HL-60 (cell line): Measurements from ENCODE around the gene CTAGE1.

Experiments used
- TF ChIP-seq, protein P1 (sequence below): IDR thresholded peaks from 2 replicates; pipeline ENCODE4 v1.6.1; 2012; ENCODE audit warnings: low read depth; ENCODE audit not compliant: insufficient replicate concordance
- TF ChIP-seq, protein P2 (sequence below): IDR thresholded peaks from one replicate; pipeline ENCODE4 v1.5.1; 2011; ENCODE audit warnings: low read length, control low read depth, inconsistent platforms; ENCODE audit not compliant: insufficient read depth

DNA sequence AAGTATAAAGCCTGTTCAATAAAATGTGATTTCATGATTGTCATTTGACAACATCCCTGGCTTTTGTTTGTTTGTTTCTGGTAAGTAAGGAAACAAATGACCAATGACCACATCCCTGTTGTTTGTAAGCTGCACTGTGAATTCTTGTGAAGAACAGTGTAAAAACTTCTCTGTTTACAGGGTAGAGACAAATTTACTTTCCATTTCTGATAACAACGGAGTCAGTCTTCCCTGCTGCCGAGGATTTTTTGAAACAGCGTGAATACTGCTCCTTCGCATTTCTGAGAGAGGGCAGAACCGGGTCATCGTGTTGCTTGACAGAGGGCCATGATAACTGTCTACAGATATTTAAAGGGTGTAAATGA is 38.4 kb upstream of the CTAGE1 start:
- TF ChIP-seq, protein P1, sequence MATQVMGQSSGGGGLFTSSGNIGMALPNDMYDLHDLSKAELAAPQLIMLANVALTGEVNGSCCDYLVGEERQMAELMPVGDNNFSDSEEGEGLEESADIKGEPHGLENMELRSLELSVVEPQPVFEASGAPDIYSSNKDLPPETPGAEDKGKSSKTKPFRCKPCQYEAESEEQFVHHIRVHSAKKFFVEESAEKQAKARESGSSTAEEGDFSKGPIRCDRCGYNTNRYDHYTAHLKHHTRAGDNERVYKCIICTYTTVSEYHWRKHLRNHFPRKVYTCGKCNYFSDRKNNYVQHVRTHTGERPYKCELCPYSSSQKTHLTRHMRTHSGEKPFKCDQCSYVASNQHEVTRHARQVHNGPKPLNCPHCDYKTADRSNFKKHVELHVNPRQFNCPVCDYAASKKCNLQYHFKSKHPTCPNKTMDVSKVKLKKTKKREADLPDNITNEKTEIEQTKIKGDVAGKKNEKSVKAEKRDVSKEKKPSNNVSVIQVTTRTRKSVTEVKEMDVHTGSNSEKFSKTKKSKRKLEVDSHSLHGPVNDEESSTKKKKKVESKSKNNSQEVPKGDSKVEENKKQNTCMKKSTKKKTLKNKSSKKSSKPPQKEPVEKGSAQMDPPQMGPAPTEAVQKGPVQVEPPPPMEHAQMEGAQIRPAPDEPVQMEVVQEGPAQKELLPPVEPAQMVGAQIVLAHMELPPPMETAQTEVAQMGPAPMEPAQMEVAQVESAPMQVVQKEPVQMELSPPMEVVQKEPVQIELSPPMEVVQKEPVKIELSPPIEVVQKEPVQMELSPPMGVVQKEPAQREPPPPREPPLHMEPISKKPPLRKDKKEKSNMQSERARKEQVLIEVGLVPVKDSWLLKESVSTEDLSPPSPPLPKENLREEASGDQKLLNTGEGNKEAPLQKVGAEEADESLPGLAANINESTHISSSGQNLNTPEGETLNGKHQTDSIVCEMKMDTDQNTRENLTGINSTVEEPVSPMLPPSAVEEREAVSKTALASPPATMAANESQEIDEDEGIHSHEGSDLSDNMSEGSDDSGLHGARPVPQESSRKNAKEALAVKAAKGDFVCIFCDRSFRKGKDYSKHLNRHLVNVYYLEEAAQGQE, result no peak
- TF ChIP-seq, protein P2, sequence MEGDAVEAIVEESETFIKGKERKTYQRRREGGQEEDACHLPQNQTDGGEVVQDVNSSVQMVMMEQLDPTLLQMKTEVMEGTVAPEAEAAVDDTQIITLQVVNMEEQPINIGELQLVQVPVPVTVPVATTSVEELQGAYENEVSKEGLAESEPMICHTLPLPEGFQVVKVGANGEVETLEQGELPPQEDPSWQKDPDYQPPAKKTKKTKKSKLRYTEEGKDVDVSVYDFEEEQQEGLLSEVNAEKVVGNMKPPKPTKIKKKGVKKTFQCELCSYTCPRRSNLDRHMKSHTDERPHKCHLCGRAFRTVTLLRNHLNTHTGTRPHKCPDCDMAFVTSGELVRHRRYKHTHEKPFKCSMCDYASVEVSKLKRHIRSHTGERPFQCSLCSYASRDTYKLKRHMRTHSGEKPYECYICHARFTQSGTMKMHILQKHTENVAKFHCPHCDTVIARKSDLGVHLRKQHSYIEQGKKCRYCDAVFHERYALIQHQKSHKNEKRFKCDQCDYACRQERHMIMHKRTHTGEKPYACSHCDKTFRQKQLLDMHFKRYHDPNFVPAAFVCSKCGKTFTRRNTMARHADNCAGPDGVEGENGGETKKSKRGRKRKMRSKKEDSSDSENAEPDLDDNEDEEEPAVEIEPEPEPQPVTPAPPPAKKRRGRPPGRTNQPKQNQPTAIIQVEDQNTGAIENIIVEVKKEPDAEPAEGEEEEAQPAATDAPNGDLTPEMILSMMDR, result no peak
